Anterior cingulate cortex (tissue), 58 donors: Measurements from ENCODE around the gene SEPSECS.
A peak's percentile ranks its signal among the peaks of the same experiment; 100 is the strongest.

Experiments
- DNase-seq, 58 donors: peaks; one replicate each; lab custom pipeline; 2025; lab: John Stamatoyannopoulos, UW

Gene SEPSECS

GRCh38 chr4:25112366-25112994 lies 47.8 kb downstream of the SEPSECS start:
- DNase-seq, result no peak

- DNase-seq, result no peak
These were observed 48.5 kb downstream of the SEPSECS start for GRCh38 chr4:25111648-25112196.

GRCh38 chr4:25110527-25111329 lies 49.5 kb downstream of the SEPSECS start:
- DNase-seq, result no peak

- no peak for DNase-seq
These were observed 50.7 kb downstream of the SEPSECS start for GRCh38 chr4:25109511-25109910.

GRCh38 chr4:25108556-25108955 lies 51.7 kb downstream of the SEPSECS start:
- DNase-seq, result no peak

- no peak for DNase-seq
These were observed 52.3 kb downstream of the SEPSECS start for GRCh38 chr4:25107827-25108516.

GRCh38 chr4:25106363-25107151 lies 53.7 kb downstream of the SEPSECS start:
- no peak for DNase-seq

GRCh38 chr4:25104591-25104990 lies 55.7 kb downstream of the SEPSECS start:
- peak in 1 of 58 donors; percentile 9 for DNase-seq

GRCh38 chr4:25103418-25103817 lies 56.8 kb downstream of the SEPSECS start:
- DNase-seq, result no peak

- DNase-seq, result no peak
These were observed 58.4 kb downstream of the SEPSECS start for GRCh38 chr4:25101836-25102235.

GRCh38 chr4:25100710-25101109 lies 59.5 kb downstream of the SEPSECS start:
- no peak for DNase-seq

- no peak for DNase-seq
These were observed 60.2 kb downstream of the SEPSECS start for GRCh38 chr4:25100021-25100555.

- peak in 3 of 58 donors; percentile 2 to 62 (median 13) for DNase-seq
These were observed 61.0 kb downstream of the SEPSECS start for GRCh38 chr4:25098964-25099891.

GRCh38 chr4:25096981-25097443 lies 63.2 kb downstream of the SEPSECS start:
- DNase-seq, result no peak

GRCh38 chr4:25096251-25096980 lies 63.8 kb downstream of the SEPSECS start:
- no peak for DNase-seq

- DNase-seq, result no peak
These were observed 64.4 kb downstream of the SEPSECS start for GRCh38 chr4:25095837-25096236.

- no peak for DNase-seq
These were observed 68.1 kb downstream of the SEPSECS start for GRCh38 chr4:25092139-25092538.

GRCh38 chr4:25090516-25090915 lies 69.7 kb downstream of the SEPSECS start:
- DNase-seq, result no peak
